ENCODE data around the gene PDE6B.
A peak's percentile ranks its signal among the peaks of the same experiment; 100 is the strongest.

The PDE6B gene

DNA sequence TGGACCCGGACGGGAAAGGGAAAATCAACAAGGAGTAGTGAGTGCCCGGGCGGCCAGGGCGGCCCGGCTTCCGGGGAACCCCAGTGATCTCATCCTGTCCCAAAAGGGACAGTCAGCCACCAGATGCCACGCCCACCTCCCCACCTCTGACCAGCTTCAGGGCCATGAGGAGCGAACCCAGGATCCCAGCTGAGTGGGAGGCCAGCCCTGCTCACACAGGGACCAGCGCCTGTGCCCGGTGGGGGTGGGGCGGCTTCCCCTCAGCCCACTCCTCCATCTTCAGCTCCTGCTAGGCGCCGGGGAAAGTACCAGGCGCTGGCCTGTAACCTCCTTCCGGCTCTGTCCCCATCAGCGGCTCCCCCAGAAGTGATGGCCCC is 55.2 kb downstream of the PDE6B start:
- H3K4me3 ChIP-seq (ENCODE audit: low read length) = peak overlapping the region; percentile 75

DNA sequence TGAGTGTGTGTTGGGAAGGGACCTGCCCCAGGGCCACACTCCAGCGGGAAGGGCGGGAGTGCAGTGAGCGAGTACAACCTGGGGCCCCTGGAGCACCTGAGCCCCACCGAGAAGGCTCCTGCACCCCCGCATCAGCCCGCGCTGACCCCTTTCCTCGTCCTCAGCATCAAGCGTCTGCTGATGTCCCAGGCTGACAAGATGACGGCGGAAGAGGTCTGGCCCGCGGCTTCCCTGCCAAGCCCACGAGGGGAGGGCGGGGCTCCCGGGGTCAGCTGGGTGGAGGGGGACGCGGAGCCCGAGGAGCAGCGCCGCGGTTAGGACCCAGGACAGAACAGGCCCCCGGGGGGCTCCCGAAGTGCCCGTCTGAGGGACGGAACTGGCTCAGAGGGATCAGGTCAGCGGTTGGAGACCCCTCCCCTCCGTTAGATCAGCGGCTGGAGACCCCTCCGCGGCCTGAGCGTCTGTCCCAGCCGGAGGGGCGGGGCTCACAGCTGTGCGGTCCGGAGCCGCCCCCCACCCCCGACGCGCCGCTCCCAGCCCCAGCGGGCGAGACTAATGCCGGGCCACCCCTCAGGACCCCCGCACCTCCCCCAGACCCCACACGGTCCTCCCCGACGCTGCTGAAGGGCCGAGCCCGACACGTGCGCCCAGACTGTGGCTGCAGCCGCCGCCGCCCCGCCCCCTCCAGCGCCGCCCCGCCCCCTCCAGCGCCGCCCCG is 55.7 kb downstream of the PDE6B start:
- H4K20me1 ChIP-seq (ENCODE audit: insufficient read depth, low read length) = no peaks in the 10 kb centered on the region
- no peaks in the 10 kb centered on the region for H3K9me3 ChIP-seq (ENCODE audit: insufficient read depth, low read length)
- H3K4me2 ChIP-seq (ENCODE audit: low read length) = peak overlapping the region; percentile 74
- H3K4me1 ChIP-seq (ENCODE audit: low read length) = peaks cover 25% of the 10 kb centered on the region
- H3K27ac ChIP-seq (ENCODE audit: low read length) = no peak overlapping the region
- no peaks in the 10 kb centered on the region for H3K79me2 ChIP-seq (ENCODE audit: low read length)
- no peaks in the 10 kb centered on the region for H3K36me3 ChIP-seq (replicated peaks; ENCODE audit: low read depth, low read length)
- TF ChIP-seq, protein P1, sequence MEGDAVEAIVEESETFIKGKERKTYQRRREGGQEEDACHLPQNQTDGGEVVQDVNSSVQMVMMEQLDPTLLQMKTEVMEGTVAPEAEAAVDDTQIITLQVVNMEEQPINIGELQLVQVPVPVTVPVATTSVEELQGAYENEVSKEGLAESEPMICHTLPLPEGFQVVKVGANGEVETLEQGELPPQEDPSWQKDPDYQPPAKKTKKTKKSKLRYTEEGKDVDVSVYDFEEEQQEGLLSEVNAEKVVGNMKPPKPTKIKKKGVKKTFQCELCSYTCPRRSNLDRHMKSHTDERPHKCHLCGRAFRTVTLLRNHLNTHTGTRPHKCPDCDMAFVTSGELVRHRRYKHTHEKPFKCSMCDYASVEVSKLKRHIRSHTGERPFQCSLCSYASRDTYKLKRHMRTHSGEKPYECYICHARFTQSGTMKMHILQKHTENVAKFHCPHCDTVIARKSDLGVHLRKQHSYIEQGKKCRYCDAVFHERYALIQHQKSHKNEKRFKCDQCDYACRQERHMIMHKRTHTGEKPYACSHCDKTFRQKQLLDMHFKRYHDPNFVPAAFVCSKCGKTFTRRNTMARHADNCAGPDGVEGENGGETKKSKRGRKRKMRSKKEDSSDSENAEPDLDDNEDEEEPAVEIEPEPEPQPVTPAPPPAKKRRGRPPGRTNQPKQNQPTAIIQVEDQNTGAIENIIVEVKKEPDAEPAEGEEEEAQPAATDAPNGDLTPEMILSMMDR (IDR thresholded peaks at IDR 0.05; ENCODE audit: low read depth, low read length) = no peak
- no peak for TF ChIP-seq EZH2phosphoT487 (IDR thresholded peaks at IDR 0.05; ENCODE audit: low read depth)
- no peaks in the 10 kb centered on the region for H3K27me3 ChIP-seq (ENCODE audit: low read depth, low read length)
- H3K4me3 ChIP-seq (ENCODE audit: low read length) = peak overlapping the region; percentile 75
- no peak overlapping the region for H2AFZ ChIP-seq (ENCODE audit: low read depth, low read length)
- peak overlapping the region; percentile 54 for H3K9ac ChIP-seq (ENCODE audit: low read length)

More for the DNA sequence above, 55.2 kb downstream of the PDE6B start:
- no peaks in the 10 kb centered on the region for H3K9me3 ChIP-seq (ENCODE audit: insufficient read depth, low read length)
- H3K4me1 ChIP-seq (ENCODE audit: low read length) = peaks cover 30% of the 10 kb centered on the region
- TF ChIP-seq, protein P1 (IDR thresholded peaks at IDR 0.05; ENCODE audit: low read depth, low read length) = no peak
- TF ChIP-seq EZH2phosphoT487 (IDR thresholded peaks at IDR 0.05; ENCODE audit: low read depth) = no peak
- no peak overlapping the region for H2AFZ ChIP-seq (ENCODE audit: low read depth, low read length)
- peaks cover 2% of the 10 kb centered on the region for H3K79me2 ChIP-seq (ENCODE audit: low read length)
- H3K9ac ChIP-seq (ENCODE audit: low read length) = peak overlapping the region; percentile 54
- H4K20me1 ChIP-seq (ENCODE audit: insufficient read depth, low read length) = no peaks in the 10 kb centered on the region
- no peaks in the 10 kb centered on the region for H3K27me3 ChIP-seq (ENCODE audit: low read depth, low read length)
- H3K36me3 ChIP-seq (replicated peaks; ENCODE audit: low read depth, low read length) = no peaks in the 10 kb centered on the region
- no peak overlapping the region for H3K27ac ChIP-seq (ENCODE audit: low read length)
- peak overlapping the region; percentile 74 for H3K4me2 ChIP-seq (ENCODE audit: low read length)

DNA sequence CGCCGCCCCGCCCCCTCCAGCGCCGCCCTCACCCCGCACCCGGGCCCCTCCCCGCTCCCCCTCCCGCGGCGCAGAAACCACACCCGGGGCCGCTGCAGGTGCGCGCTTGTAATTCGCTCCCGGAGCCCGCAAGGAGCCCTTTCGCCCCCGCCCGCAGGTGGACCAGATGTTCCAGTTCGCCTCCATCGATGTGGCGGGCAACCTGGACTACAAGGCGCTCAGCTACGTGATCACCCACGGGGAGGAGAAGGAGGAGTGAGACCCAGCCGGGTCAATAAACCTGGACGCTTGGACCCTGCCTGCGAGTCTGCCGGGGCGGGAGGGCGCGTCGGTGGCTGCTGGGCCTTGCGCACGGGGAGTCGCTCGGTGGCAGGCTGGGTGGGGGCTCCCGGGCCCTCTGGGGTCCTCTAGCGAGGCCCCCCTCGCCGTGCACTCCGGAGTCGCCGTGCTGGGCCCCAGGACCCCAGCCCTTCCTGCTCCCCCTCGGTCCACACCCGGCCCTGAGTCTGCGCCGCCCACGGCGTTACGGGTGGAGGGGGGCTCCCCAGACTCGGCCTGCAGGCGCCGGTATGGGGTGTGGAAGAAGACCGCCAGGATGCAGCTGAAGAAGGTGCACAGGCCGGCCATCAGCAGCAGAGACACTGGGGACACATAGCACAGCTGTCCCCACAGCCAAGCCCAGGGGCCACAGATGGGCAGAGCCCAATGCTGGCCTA is 56.5 kb downstream of the PDE6B start:
- Histone ChIP-seq H2AFZ (ENCODE audit: low read depth, low read length) (no peak overlapping the region), H4K20me1 (ENCODE audit: insufficient read depth, low read length) (no peaks in the 10 kb centered on the region), H3K79me2 (ENCODE audit: low read length) (no peaks in the 10 kb centered on the region), H3K36me3 (replicated peaks; ENCODE audit: low read depth, low read length) (no peaks in the 10 kb centered on the region), H3K27ac (ENCODE audit: low read length) (no peak overlapping the region), H3K9me3 (ENCODE audit: insufficient read depth, low read length) (no peaks in the 10 kb centered on the region), H3K4me1 (ENCODE audit: low read length) (peaks cover 17% of the 10 kb centered on the region), H3K4me2 (ENCODE audit: low read length) (peak overlapping the region; percentile 65), H3K27me3 (ENCODE audit: low read depth, low read length) (no peaks in the 10 kb centered on the region), H3K9ac (ENCODE audit: low read length) (peak overlapping the region; percentile 37; the same call in 1 of the 2 replicates), H3K4me3 (ENCODE audit: low read length) (peak overlapping the region; percentile 75)
- TF ChIP-seq, protein P1 (IDR thresholded peaks at IDR 0.05; ENCODE audit: low read depth, low read length) = no peak
- TF ChIP-seq EZH2phosphoT487 (IDR thresholded peaks at IDR 0.05; ENCODE audit: low read depth) = no peak

DNA sequence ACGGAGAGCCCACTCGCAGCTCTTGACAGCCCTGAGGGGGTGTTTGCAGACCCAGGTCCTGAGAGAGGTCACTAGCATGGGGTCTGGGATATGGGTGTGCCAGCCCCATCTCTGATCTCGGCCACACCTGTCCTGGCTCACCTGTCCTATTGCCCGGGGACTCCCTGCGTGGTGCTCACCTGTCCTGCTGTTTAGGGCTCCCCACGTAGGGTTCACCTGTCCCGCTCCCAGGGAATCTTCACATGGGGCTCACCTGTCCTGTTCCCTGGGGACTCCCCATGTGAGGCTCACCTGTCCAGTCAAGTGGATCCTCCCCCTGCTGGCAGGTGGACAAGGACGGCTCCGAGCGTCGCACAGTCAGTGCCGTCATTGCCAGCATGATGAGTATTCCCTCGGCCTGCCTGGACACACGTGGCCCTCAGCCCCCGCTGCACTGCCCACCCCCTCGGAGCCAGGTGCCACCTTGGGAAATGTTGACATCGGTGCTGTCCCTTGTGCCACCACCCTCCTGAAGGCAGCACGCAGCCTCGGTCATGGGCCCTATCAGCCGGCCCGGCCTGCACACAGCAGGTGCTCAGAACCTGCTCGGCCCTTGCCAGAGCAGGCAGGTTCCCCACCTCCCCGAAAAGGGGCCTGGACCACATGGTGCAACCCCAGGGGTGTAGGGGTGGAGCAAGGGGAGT is 57.3 kb downstream of the PDE6B start:
- no peaks in the 10 kb centered on the region for H3K9me3 ChIP-seq (ENCODE audit: insufficient read depth, low read length)
- peak overlapping the region; percentile 75 for H3K4me3 ChIP-seq (ENCODE audit: low read length)
- H2AFZ ChIP-seq (ENCODE audit: low read depth, low read length) = no peak overlapping the region
- H3K27me3 ChIP-seq (ENCODE audit: low read depth, low read length) = no peaks in the 10 kb centered on the region
- H3K79me2 ChIP-seq (ENCODE audit: low read length) = no peaks in the 10 kb centered on the region
- H3K4me2 ChIP-seq (ENCODE audit: low read length) = peak overlapping the region; percentile 65
- H3K9ac ChIP-seq (ENCODE audit: low read length) = no peak overlapping the region
- H3K4me1 ChIP-seq (ENCODE audit: low read length) = peaks cover 9% of the 10 kb centered on the region
- TF ChIP-seq EZH2phosphoT487 (IDR thresholded peaks at IDR 0.05; ENCODE audit: low read depth) = no peak
- TF ChIP-seq, protein P1 (IDR thresholded peaks at IDR 0.05; ENCODE audit: low read depth, low read length) = no peak
- no peak overlapping the region for H3K27ac ChIP-seq (ENCODE audit: low read length)
- no peaks in the 10 kb centered on the region for H3K36me3 ChIP-seq (replicated peaks; ENCODE audit: low read depth, low read length)
- no peaks in the 10 kb centered on the region for H4K20me1 ChIP-seq (ENCODE audit: insufficient read depth, low read length)
